ENCODE data around the gene HPSE2. TPM values are rescaled to one million over a fixed set of nuclear protein-coding genes. Genes with fewer than 3 reads are reported as not detected.

The HPSE2 gene
- 3.4 TPM for total RNA-seq
- long read RNA-seq: 0 reads

DNA sequence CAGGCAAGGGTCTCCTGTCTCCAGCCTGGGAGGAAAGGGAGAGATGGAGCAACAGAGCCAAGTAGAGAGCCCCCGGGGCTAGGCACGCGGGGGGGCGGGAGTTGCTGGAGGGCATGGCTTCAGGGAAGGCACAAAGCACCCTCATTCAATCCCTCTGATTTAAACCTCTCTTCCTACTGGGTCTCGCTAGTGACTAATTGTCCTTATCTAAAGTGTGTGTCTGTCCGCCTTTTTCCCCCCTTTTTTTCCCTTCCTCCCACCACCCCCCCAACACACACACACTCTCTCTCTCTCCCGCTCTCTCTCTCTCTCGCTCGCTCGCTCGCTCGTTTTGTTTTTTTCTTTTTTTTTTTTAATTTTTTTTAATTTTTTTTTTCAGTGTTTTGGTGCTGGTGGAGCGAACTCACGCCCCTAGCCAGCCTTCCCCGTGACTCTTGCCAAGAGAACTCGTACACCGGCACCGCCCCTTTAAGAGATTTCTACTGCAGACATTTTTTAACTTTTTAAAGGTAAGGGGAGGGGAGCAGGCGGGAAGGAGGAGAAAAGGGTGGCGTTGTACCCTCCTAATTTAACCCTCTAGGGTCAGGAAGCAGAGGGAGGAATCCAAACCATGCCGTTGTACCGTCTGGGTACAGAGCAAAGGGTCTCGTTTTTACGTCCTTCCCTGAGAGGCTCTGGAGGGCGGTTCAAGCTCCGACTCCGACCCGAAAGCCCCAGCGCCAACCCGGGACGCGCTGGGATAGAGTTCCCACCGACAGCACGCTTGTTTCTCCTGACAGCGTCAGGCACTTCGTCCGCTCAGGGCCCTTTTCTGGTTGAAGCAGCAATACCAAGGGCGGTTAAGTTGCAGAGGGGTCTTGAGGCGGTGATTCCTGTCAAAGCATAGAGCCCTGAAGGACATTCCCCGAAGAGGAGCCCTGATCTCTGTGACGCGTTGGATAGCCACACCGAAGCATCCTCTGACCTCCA is at the start of gene HPSE2:
TSS of gene HPSE2 (minus strand) at position 195 of the 969 bp plus-strand sequence.
- TF ChIP-seq CTCF (IDR thresholded peaks at IDR 0.05): no peak
- Histone ChIP-seq H3K9me3 (no peaks in the 10 kb centered on the region), H3K36me3 (no peaks in the 10 kb centered on the region), H3K4me1 (peaks cover 28% of the 10 kb centered on the region), H3K4me3 (peak within 1 kb of the TSS; percentile 51), H3K27me3 (peaks cover 87% of the 10 kb centered on the region), H3K27ac (no peak within 1 kb of the TSS)
- ATAC-seq (no peak), DNase-seq (no peak)
- intact Hi-C loops (cut with DNase I): no loop called here

GRCh38 chr10:99280472-99280871 is 44.8 kb upstream of the HPSE2 start:
- Histone ChIP-seq H3K4me1 (no peaks in the 10 kb centered on the region), H3K27ac (no peak overlapping the region), H3K9me3 (peaks cover 10% of the 10 kb centered on the region), H3K36me3 (no peaks in the 10 kb centered on the region), H3K4me3 (no peak overlapping the region), H3K27me3 (peaks cover under 1% of the 10 kb centered on the region)
- ATAC-seq (no peak), DNase-seq (no peak)
- TF ChIP-seq CTCF (IDR thresholded peaks at IDR 0.05): no peak
- intact Hi-C loops (cut with DNase I): no loop called here

DNA sequence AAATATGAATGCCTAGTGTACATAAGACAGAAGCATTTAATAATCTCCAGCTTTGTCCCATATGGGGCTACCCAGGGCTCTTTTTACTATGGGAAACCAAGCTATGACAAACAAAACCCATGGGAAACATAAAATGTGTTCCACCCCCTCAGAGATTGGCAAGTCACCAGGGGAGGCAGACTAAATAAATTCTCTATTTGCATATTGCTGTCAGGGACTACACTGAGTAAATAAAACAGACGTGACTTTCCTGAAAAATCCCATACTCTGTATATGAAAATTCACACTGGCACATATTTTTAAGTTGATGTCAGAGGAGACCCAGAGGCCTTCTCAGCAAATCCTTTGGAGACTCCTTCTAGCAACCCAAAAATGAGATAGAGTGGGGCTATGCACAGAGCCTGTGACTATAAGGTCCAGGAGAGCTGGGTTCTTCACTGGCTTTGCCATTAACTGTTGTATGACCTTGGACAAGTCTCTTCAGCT is 44.0 kb upstream of the HPSE2 start:
- intact Hi-C loops (cut with DNase I): no loop called here
- Histone ChIP-seq H3K27me3 (peaks cover 5% of the 10 kb centered on the region), H3K27ac (no peak overlapping the region), H3K4me1 (no peaks in the 10 kb centered on the region), H3K4me3 (no peak overlapping the region), H3K36me3 (no peaks in the 10 kb centered on the region), H3K9me3 (peaks cover 10% of the 10 kb centered on the region)
- TF ChIP-seq CTCF (IDR thresholded peaks at IDR 0.05): no peak
- ATAC-seq (no peak), DNase-seq (no peak)

GRCh38 chr10:99276848-99277486 is 41.3 kb upstream of the HPSE2 start:
- H3K36me3 ChIP-seq: no peaks in the 10 kb centered on the region
- DNase-seq: no peak

GRCh38 chr10:99266383-99266782 is 30.7 kb upstream of the HPSE2 start:
- Histone ChIP-seq H3K4me1 (no peaks in the 10 kb centered on the region), H3K4me3 (no peak overlapping the region), H3K27ac (no peak overlapping the region), H3K27me3 (no peaks in the 10 kb centered on the region), H3K36me3 (no peaks in the 10 kb centered on the region), H3K9me3 (no peaks in the 10 kb centered on the region)
- ATAC-seq (no peak), DNase-seq (no peak)
- intact Hi-C loops (cut with DNase I): no loop called here
- no peak for TF ChIP-seq CTCF (IDR thresholded peaks at IDR 0.05)

More at GRCh38 chr10:99276848-99277486, 41.3 kb upstream of the HPSE2 start:
- H3K27ac ChIP-seq: no peak overlapping the region
- H3K27me3 ChIP-seq: peaks cover 5% of the 10 kb centered on the region
- no peaks in the 10 kb centered on the region for H3K9me3 ChIP-seq
- TF ChIP-seq CTCF (IDR thresholded peaks at IDR 0.05): no peak
- no peak for ATAC-seq
- intact Hi-C loops (cut with DNase I): no loop called here
- H3K4me3 ChIP-seq: no peak overlapping the region
- H3K4me1 ChIP-seq: no peaks in the 10 kb centered on the region
